Testis (tissue), 2 donors: Measurements from ENCODE around the gene CHRNB2.

Source experiments
- CTCF ChIP-seq, 3 experiments: fragments of 450-650 bp in 2 of 3; fragments of 200-600 bp in 1 of 3; sonication (generic) in 1 of 3; IDR thresholded peaks; one replicate each; pipeline ENCODE4 v1.5.1; 2016 to 2019; ENCODE audit warnings: antibody characterized with exemption in 3 of 3, mild to moderate bottlenecking in 2 of 3, moderate library complexity in 1 of 3
- POLR2A ChIP-seq: fragments of 450-650 bp; IDR thresholded peaks from one replicate; pipeline ENCODE4 v1.6.1; 2017; ENCODE audit warnings: antibody characterized with exemption, mild to moderate bottlenecking, moderate library complexity

DNA sequence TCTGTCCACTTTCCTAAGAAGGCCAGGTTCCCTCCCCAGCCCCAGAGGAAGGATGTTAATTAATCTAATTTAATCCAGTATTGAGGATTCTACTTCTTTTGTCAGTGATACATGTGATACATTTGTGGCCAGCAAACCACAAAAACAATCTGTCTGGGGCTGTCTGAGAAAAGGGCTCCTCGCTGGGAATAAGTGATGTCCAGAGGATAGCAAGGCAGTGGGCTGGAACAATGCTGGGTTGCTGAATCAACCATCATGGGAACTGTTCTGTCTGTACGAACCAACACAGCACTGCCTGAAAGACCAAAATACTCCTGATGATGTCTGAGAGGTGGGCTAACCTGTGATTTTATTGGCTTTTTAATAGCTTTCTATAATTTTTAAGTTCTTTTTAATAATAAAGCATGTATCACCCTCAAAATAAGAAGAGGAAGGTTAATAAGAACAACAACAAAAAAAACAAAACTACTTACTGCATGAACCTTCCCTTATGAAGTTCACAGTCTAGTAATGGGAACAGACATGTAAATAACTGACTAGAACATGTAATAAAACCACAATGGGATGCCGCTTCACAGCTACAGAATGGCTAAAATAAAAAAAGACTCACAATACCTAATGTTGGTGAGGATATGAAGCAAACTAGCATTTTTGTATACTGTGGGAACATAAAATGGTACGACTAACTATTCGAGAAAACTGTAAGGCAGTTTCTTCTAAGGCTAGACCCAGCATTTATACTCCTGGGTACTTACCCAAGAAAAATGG lies 51.8 kb downstream of the CHRNB2 start:
- no peak for TF ChIP-seq CTCF (IDR thresholded peaks at IDR 0.05)
- no peak for TF ChIP-seq POLR2A
